RWPE2 (cell line): ENCODE results near the gene PPOX.

ENCODE experiments used
- ATAC-seq: fragments of 200-7000 bp; cut with Tn5 transposase; 3 replicates; pipeline ENCODE4 v1.9.1; 2021; ENCODE audit warnings: low read depth
- DNase-seq: peaks from one replicate; pipeline ENCODE4 v3.0.0-alpha.2; 2020; ENCODE audit warnings: low spot score
- H3K27ac ChIP-seq: fragments of 450-650 bp; 2 replicates; pipeline ENCODE4 v1.5.1; 2017; ENCODE audit warnings: mild to moderate bottlenecking; ENCODE audit not compliant: poor library complexity, severe bottlenecking
- H3K27me3 ChIP-seq: fragments of 250-450 bp; sonication (Bioruptor Pico); 2 replicates; pipeline ENCODE4 v1.5.1; 2021; ENCODE audit warnings: mild to moderate bottlenecking, moderate library complexity; ENCODE audit not compliant: insufficient read depth, poor library complexity, severe bottlenecking
- H3K36me3 ChIP-seq: fragments of 250-450 bp; sonication (Bioruptor Pico); 2 replicates; pipeline ENCODE4 v1.5.1; 2020; ENCODE audit warnings: low read depth, mild to moderate bottlenecking, moderate library complexity
- H3K4me1 ChIP-seq: fragments of 250-450 bp; sonication (Bioruptor Pico); 2 replicates; pipeline ENCODE4 v1.5.1; 2021; ENCODE audit warnings: mild to moderate bottlenecking, moderate library complexity; ENCODE audit not compliant: insufficient read depth, poor library complexity, severe bottlenecking
- H3K4me3 ChIP-seq: fragments of 250-450 bp; sonication (Bioruptor Pico); 2 replicates; pipeline ENCODE4 v1.5.1; 2021; ENCODE audit warnings: mild to moderate bottlenecking, moderate library complexity; ENCODE audit not compliant: severe bottlenecking
- H3K9me3 ChIP-seq: fragments of 250-450 bp; sonication (Bioruptor Pico); 2 replicates; pipeline ENCODE4 v1.5.1; 2021; ENCODE audit warnings: mild to moderate bottlenecking, moderate library complexity; ENCODE audit not compliant: severe bottlenecking
- CTCF ChIP-seq: fragments of 450-650 bp; IDR thresholded peaks from one replicate; pipeline ENCODE4 v1.5.1; 2017; ENCODE audit warnings: mild to moderate bottlenecking, moderate library complexity; ENCODE audit not compliant: poor library complexity, severe bottlenecking

The PPOX gene

GRCh38 chr1:161138431-161138830 lies 27.8 kb upstream of the PPOX start:
- TF ChIP-seq CTCF: no peak
- H3K27me3 ChIP-seq: no peaks in the 10 kb centered on the region
- no peak for DNase-seq
- no peak for ATAC-seq
- no peak overlapping the region for H3K4me3 ChIP-seq
- H3K4me1 ChIP-seq: peaks cover 4% of the 10 kb centered on the region
- no peak overlapping the region for H3K27ac ChIP-seq
- H3K9me3 ChIP-seq: no peaks in the 10 kb centered on the region
- H3K36me3 ChIP-seq: no peaks in the 10 kb centered on the region

GRCh38 chr1:161139766-161140165 lies 26.5 kb upstream of the PPOX start:
- Histone ChIP-seq H3K27me3 (no peaks in the 10 kb centered on the region), H3K27ac (no peak overlapping the region), H3K9me3 (no peaks in the 10 kb centered on the region), H3K4me1 (no peaks in the 10 kb centered on the region), H3K4me3 (no peak overlapping the region), H3K36me3 (no peaks in the 10 kb centered on the region)
- ATAC-seq (peak; percentile 58; the same call in 2 of the 3 replicates), DNase-seq (no peak)
- TF ChIP-seq CTCF: peak; percentile 77

GRCh38 chr1:161140755-161141400 lies 25.3 kb upstream of the PPOX start:
- no peak for DNase-seq
- ATAC-seq: no peak
- Histone ChIP-seq H3K27me3 (no peaks in the 10 kb centered on the region), H3K27ac (no peak overlapping the region), H3K36me3 (no peaks in the 10 kb centered on the region), H3K4me3 (no peak overlapping the region), H3K4me1 (no peaks in the 10 kb centered on the region), H3K9me3 (no peaks in the 10 kb centered on the region)
- no peak for TF ChIP-seq CTCF

DNA sequence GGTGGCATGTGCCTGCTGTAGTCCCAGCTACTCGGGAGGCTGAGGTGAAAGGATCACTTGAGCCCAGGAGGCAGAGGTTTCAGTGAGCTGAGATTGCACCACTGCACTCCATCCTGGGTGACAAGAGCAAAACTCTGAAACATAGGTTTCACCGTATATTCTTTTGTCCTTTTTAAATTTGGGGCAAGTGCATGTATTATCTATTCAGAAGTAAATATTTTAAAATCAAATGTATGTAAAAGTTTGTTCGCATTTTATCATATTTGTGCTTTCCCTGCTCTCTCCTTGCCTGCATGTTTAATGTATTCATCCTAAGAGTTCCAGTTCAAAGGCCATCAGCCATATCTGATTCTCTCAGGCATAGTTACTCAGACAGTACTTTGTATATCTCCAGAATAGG lies 20.4 kb upstream of the PPOX start:
- Histone ChIP-seq H3K4me1 (no peaks in the 10 kb centered on the region), H3K9me3 (no peaks in the 10 kb centered on the region), H3K4me3 (no peak overlapping the region), H3K27ac (no peak overlapping the region), H3K27me3 (no peaks in the 10 kb centered on the region), H3K36me3 (no peaks in the 10 kb centered on the region)
- ATAC-seq (no peak), DNase-seq (no peak)
- no peak for TF ChIP-seq CTCF

- peak overlapping the region; percentile 86 for H3K27ac ChIP-seq
Measured at GRCh38 chr1:161153176-161153575, 13.1 kb upstream of the PPOX start.

More at GRCh38 chr1:161153176-161153575, 13.1 kb upstream of the PPOX start:
- no peaks in the 10 kb centered on the region; the same call in 1 of the 2 replicates for H3K36me3 ChIP-seq
- peak overlapping the region; percentile 64 for H3K4me3 ChIP-seq
- no peak for TF ChIP-seq CTCF
- no peaks in the 10 kb centered on the region for H3K4me1 ChIP-seq
- H3K9me3 ChIP-seq: no peaks in the 10 kb centered on the region
- no peaks in the 10 kb centered on the region for H3K27me3 ChIP-seq
- ATAC-seq (no peak), DNase-seq (no peak)
